Measurements from ENCODE around the gene SLC25A23.
A peak's percentile ranks its signal among the peaks of the same experiment; 100 is the strongest.
"Not testable (repeated sequence)": the region's sequence is repeated elsewhere in the genome, so short reads cannot be mapped to it uniquely, and the experiment has no call there.

Gene SLC25A23

GRCh38 chr19:6453951-6454565, 5.5 kb downstream of the SLC25A23 start:
- no peak for DNase-seq

DNA sequence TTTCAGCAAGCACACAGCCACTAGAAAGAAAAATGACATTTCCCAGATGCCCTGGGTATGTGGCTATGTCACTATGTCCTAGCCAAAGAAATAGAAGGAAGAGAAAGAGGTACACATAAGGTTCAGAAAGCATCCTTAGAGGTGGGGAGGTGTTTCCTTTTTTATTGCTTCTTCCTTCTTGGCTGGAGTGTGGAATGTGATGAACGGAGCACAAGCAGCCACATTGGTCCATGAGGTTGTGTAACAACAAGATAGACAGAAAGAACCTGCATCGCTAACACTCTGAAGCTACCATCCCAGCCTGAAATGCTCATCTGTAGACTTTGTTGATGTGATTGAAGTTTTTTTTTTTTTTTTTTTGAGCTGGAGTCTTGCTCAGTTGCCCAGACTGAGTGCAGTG, 6.7 kb downstream of the SLC25A23 start:
- no peak for DNase-seq

GRCh38 chr19:6452223-6452614, 7.4 kb downstream of the SLC25A23 start:
- DNase-seq: no peak

- DNase-seq: no peak
These were observed 7.9 kb downstream of the SLC25A23 start for GRCh38 chr19:6451583-6452222.

- DNase-seq: no peak
These were observed 9.4 kb downstream of the SLC25A23 start for GRCh38 chr19:6450166-6450565.

- no peak for DNase-seq
These were observed 11.5 kb downstream of the SLC25A23 start for GRCh38 chr19:6448045-6448444.

GRCh38 chr19:6446452-6446851, 13.1 kb downstream of the SLC25A23 start:
- no peak for DNase-seq

GRCh38 chr19:6443986-6444385, 15.6 kb downstream of the SLC25A23 start:
- DNase-seq: no peak

GRCh38 chr19:6442087-6442688, 17.4 kb downstream of the SLC25A23 start:
- no peak for DNase-seq

DNA sequence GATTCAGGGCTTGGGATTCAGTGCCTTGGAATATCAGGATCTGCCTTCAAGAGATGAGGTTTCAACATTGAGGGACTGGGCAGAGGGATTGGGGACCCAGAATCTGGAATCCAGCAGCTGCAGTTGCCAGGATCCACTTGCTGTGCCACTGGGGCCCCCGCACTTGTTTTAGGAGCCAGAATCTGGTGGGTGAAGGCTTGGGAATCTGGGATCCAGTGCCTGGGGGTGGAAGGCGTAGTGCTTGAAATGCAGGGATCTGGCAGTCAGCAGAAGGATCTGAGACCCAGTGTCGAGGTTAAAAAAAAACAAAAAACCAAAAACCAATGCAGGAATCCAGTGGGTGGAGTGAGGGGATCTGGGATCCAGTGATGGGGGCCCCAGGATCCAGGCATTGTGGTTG, 18.7 kb downstream of the SLC25A23 start:
- DNase-seq: no peak

DNA sequence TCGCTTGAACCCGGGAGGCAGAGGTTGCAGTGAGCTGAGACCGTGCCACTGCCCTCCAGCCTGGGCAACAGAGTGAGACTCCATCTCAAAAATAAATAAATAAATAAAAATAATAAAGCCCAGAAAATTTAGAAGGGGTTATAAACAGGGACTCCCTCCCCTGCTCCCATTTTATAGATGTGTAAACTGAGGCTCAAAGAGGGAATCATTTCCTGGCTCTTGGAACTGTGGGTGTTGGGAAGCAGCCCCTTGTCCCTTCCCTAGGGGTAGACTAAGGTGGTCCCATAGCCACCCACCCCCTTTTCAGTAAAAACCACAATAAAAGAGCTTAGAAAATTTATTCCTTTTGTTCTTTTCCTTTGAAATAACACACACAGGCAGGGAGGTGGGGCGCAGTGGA, 19.8 kb downstream of the SLC25A23 start:
- DNase-seq: no peak

GRCh38 chr19:6433663-6434062, 25.9 kb downstream of the SLC25A23 start, which contains the start of gene SLC25A41:
Gene SLC25A41, minus strand, starts transcription at chr19:6433763. Its CDS starts 70 bp downstream, at chr19:6433693.
- no peak for DNase-seq

GRCh38 chr19:6433165-6433564, 26.4 kb downstream of the SLC25A23 start:
- no peak for DNase-seq

DNA sequence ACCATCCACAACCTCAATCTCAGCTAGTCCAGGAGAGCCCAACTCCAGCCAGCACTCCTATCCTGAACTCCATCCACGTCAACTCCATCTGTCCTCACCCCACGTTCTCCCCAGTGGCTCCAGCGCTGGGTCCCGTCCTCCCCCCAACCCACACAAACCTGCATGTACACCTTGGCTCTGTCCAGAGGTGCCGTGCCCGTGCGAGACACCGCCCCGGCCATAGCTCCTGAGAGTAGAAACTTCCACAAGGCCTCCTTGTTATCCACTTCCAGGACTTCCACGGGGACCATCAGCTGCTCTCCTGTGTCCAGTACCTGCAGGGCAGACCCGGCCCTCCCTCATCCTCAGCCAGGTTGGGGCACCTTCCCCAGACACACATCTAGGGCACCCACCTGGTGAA, 27.7 kb downstream of the SLC25A23 start:
- DNase-seq: no peak

DNA sequence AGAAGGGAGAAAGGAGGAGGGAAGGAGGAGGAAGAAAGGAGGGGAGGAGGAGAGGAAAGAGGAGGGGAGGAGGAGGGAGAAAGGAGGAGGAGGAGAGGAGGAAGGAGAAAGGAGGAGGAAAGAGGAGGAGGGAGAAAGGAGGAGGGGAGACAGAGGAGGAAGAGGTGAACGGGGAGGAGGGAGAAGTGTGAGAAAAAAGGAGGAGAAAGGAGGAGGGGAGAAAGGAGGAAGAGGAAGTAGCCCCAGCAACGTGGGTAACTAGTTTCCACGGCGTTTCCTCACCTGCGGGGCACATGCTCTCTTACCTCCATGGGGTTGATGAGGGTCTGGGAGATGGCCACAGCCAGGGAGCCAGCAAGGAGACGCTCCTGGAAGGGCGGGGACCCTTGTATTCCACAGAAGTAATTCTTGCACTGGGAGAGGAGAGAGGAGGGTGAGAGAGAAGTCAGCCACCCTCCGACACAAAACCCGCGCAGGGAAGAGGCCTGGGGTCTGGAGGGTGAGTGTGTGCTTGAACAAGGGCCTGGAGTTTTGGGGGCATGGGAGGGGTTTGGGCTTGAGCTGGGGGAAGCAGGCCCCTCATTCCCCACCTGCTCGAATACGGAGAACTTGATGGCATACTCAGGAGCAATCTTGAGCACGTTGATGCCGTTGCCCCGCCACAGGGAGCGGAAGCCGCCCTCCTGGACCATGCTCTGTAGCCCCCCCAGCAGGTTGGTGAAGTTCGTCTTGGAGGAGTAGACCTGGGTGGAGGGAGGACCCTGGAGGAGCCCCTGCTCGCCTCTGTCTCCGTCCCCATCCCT, 30.0 kb downstream of the SLC25A23 start:
- DNase-seq: no peak

DNA sequence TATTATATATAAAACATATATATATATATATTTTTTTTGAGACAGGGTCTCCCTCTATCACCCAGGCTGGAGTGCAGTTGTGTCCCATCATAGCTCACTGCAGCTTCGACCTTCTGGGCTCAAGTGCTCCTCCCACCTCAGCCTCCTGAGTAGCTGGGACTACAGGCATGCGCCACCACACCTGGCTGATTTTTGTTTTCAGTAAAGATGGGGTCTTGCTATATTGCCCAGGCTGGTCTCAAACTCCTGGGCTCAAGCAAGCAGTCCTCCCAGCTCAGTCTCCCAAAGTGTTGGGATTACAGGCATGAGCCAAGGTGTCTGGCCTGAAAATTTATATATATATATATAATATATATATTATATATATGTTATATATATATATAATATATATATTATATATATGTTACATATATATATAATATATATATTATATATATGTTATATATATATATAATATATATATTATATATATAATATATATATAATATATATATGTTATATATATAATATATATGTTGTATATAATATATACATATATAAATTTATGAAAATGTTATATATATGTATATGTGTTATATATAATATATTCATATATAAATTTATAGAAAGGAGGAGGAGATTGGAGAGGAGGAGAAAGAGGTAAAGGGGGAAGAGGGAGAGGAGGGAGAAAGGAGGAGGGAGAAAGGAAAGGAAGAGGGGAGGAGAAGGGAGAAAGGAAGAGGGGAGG, 30.7 kb downstream of the SLC25A23 start:
- DNase-seq: not testable (repeated sequence)

DNA sequence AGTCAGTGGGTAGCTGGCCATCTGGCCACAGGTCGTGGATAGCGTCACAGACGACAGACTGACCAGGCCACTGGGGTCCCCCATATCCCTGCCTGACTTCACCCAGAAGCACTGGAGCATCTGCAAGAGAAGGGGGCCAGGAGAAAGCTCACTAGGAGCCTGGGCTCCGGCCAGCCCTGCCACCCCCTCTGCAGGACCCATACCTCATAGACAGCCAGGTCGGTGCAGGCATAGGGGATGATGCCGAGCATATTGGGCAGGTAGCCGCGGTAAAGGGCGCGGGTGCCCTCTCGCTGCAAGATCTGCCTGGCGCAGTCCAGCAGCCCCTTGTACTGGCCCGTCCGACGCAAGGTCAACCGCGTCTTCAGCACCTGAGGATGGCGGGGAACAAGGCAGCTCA, 32.5 kb downstream of the SLC25A23 start:
- DNase-seq: no peak

GRCh38 chr19:6425732-6426620, 33.6 kb downstream of the SLC25A23 start:
- DNase-seq: peak; percentile 61

- peak; percentile 100 for DNase-seq
These were observed 34.5 kb downstream of the SLC25A23 start for GRCh38 chr19:6424939-6425731.

DNA sequence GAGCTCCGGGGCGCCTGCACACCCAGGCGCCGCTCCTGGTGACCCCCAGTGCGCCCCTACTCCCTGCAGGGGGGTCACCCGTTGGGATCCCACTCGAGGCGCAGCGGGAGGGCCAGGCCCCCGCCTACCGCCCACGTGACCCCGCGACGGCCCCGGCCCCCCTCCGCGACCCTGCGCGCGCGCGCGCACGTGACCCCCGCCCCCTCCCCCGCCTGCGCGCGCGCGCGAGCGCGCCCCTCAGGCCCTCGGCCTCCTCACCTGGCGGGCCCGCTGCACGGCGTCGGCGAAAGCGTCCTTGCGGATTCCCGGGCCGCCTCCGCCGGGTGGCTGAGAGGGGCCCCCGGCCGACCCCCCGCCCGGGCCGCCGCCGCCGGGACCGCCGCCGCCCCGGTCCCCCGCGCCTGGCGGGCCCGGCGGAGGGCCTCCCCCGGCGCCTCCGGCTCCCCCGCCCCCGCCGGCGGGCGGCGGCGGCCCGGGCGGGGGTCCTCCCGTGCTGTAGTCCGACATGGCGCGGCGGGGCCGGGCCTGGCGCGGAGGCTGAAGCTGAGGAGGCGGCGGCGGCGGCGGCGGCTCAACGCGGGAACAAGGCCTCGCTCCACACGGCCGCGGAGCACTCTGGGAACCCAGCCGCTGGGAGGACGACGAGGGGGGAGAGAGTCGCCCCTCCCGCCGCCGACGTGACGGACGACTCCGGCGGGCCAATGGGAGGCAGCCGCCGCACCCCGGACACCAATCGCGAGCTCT, 35.2 kb downstream of the SLC25A23 start, which contains the start of gene KHSRP:
TSS of gene KHSRP (minus strand) at position 617 of the 744 bp plus-strand sequence. CDS start at position 507, 110 bp downstream.
- DNase-seq: no peak
